ENCODE data around the gene CAMSAP1.

The CAMSAP1 gene

DNA sequence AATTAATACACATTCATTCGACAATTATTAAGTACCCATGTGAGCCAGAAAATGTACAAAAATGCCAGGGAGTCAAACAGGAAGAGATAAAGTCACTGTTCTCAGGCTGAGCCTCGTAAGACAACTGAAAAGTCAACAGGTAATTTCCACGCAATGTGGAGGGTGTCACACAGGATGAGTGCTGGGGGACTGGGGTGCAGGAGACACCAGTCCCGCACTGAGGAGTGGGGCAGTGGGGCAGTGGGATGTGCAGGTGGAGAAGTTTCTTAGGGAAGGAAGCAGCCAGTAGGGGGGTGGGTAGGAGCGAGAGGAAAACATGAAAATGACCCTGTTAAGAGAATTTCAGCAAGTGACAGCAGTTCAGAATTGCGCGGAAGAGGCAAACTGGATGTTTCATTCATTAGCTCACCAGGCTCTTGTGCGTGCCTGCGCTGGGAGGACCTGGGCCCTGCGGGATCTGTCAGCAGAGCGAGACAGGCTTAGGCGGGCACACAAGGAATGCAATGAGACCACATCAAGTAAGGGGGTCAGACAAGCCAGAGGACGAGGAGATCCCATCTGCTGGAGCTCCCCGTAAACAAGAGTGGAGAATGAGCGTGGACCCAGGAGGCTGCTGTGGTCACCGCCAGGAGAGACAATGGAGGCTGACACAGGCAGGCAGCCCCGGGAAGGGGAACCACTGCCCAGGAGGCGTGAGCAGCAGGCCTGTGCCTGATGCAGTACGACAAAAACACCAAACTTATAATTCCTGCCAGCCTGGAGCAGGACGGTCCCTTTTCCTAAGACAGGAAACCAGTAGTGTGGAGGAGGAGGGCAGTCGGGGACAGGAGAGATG lies 21.0 kb downstream of the CAMSAP1 start:
- H3K4me1 ChIP-seq = peaks cover 84 to 89% (median 86%) of the 10 kb centered on the region in 10 experiments
- H3K9me3 ChIP-seq (replicated peaks in 1 of 11) = no peaks in the 10 kb centered on the region
- peak overlapping the region; percentile 67 to 84 (median 76); a peak in 19 of 22 replicates for H3K9ac ChIP-seq
- peaks cover 13 to 17% (median 16%) of the 10 kb centered on the region in 11 experiments for H3K36me3 ChIP-seq
- peak overlapping the region; percentile 36 to 67 (median 54); a peak in 19 of 20 replicates for H3K4me3 ChIP-seq
- H3K4me2 ChIP-seq = peak overlapping the region; percentile 89 to 100 (median 97)
- H3K27me3 ChIP-seq = no peaks in the 10 kb centered on the region
- peak overlapping the region in 10 of 11 experiments; percentile 70 to 86 (median 80); a peak in 21 of 22 replicates for H3K27ac ChIP-seq
- H4K20me1 ChIP-seq = peaks cover 99 to 100% (median 100%) of the 10 kb centered on the region in 11 experiments
- TF ChIP-seq Cebpa-rat (IDR thresholded peaks at IDR 0.05) = no peak

DNA sequence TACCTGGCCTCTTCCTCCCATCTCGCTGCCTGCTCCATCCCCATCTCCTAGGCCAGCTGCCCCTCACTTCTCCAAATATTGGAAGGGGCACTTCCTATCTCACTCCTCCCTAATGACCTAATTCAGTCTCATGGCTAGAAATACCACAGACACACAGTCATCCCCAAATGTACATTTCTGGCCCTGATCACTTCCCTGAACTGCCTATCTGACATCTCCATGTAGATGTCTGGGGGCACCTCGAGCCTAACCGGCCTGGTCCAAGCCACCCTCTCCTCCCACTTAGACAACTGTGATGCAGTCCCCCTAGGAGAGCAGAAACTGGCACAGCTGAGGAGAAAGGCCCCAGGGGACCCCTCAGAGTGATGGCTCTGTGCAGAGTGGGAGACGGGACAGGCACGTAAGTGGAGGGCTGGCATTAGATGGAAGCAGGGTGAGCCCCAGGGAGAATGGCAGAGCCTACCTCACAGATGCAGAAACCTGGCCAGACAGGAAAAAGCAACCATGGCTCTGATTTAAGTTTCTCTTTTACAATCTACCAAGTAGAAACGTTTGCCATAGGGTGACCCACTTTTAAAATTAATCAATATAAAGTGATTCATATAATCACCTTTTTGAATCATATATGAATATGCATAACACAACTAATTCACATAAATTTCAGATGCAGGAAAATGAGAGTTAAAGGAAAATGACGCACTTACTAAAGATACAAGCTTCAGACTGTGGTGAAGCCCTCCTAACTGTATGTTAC lies 22.1 kb downstream of the CAMSAP1 start:
- Histone ChIP-seq H3K4me1 (peaks cover 73 to 78% (median 75%) of the 10 kb centered on the region in 10 experiments), H3K4me3 (no peak overlapping the region), H3K9me3 (replicated peaks in 1 of 11) (no peaks in the 10 kb centered on the region), H3K4me2 (peak overlapping the region; percentile 89 to 100 (median 97)), H3K9ac (peak overlapping the region in 8 of 11 experiments; percentile 15 to 84 (median 30); a peak in 10 of 22 replicates), H4K20me1 (peaks cover 99 to 100% (median 100%) of the 10 kb centered on the region in 11 experiments), H3K27ac (peak overlapping the region in 7 of 11 experiments; percentile 2 to 46 (median 24); a peak in 9 of 22 replicates), H3K36me3 (peaks cover 23 to 28% (median 26%) of the 10 kb centered on the region in 11 experiments), H3K27me3 (no peaks in the 10 kb centered on the region)
- TF ChIP-seq Cebpa-rat (IDR thresholded peaks at IDR 0.05) = no peak

DNA sequence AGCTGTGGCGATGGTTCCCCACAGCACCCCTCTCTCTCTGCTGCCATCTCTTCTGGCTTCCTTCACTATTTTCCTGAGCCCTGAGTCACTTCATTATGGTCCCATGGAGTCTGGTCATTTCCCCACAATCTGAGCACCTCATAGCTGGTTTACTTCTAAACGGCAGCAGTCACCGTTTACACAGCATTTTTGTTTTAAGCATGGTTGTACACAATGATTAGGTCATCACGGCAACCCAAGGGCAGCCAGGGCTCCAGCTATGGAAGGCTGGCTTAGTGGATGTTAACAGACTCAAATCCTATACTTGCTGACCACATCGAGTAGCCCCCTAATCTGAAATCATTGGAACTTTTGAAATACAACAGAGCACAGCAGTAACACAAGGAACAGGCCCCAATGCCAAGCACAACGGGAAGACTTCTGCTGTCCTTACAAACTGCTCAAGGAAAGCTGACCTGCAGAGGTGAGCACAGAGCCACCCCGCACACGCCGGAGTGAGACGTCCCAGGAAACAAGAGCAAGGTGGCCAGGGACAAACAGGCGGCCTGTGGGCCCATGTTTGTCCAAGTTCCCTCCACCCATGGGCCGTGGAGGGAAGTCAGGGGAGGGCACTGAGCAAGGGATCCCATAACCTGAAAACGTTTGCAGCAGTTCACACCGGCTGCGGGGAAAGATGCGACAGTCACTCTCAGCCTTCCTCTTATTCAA lies 22.9 kb downstream of the CAMSAP1 start:
- Histone ChIP-seq H3K9me3 (replicated peaks in 1 of 11) (no peaks in the 10 kb centered on the region), H3K4me3 (no peak overlapping the region), H3K27me3 (no peaks in the 10 kb centered on the region), H3K27ac (peak overlapping the region in 5 of 11 experiments; percentile 2 to 55 (median 24); a peak in 7 of 22 replicates), H4K20me1 (peaks cover 98 to 100% (median 100%) of the 10 kb centered on the region in 11 experiments), H3K4me1 (peaks cover 65 to 71% (median 67%) of the 10 kb centered on the region in 10 experiments), H3K4me2 (peak overlapping the region; percentile 89 to 100 (median 97)), H3K9ac (peak overlapping the region in 3 of 11 experiments; percentile 7 to 38 (median 16); a peak in 4 of 22 replicates), H3K36me3 (peaks cover 28 to 33% (median 31%) of the 10 kb centered on the region in 11 experiments)
- TF ChIP-seq Cebpa-rat (IDR thresholded peaks at IDR 0.05) = no peak

DNA sequence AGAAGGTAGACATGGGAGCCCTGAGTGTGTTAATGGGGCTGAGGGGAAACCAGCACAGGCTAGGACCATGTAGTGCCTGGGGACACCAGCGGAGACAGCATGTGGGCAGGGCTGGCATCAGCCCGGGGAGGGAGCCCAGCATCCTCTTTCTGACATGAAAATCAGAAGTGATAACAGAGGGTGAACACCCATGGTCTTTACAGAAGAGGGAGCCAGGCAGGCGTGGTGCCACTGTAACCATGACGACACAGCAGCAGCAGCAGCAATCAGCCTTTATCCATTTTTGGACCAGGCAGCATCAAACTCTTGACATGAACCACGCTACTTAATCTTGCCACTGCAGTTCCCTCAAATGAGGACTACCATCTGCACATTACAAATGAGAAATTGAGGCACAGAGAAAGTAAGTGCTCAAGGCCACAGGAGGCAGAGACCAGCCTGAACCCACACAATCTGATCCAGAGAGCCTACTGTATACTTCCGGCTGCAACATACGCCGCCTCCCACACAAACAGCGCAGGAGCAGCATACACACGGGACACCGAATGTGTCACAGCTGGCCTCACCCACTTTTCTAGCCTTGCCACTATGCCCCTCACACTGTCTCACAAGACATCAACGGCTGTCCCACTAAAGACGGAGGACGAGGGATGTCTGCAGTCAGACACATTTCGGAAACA lies 23.8 kb downstream of the CAMSAP1 start:
- peaks cover 56 to 69% (median 62%) of the 10 kb centered on the region in 10 experiments for H3K4me1 ChIP-seq
- H3K4me3 ChIP-seq = no peak overlapping the region
- peak overlapping the region; percentile 89 to 100 (median 97); a peak in 20 of 22 replicates for H3K4me2 ChIP-seq
- peaks cover 28 to 41% (median 32%) of the 10 kb centered on the region in 11 experiments for H3K36me3 ChIP-seq
- H3K27ac ChIP-seq = peak overlapping the region in 2 of 11 experiments; percentile 19 to 55; a peak in 2 of 22 replicates
- no peaks in the 10 kb centered on the region for H3K9me3 ChIP-seq (replicated peaks in 1 of 11)
- TF ChIP-seq Cebpa-rat (IDR thresholded peaks at IDR 0.05) = no peak
- no peak overlapping the region for H3K9ac ChIP-seq
- H4K20me1 ChIP-seq = peaks cover 98 to 100% (median 100%) of the 10 kb centered on the region in 11 experiments
- no peaks in the 10 kb centered on the region for H3K27me3 ChIP-seq

DNA sequence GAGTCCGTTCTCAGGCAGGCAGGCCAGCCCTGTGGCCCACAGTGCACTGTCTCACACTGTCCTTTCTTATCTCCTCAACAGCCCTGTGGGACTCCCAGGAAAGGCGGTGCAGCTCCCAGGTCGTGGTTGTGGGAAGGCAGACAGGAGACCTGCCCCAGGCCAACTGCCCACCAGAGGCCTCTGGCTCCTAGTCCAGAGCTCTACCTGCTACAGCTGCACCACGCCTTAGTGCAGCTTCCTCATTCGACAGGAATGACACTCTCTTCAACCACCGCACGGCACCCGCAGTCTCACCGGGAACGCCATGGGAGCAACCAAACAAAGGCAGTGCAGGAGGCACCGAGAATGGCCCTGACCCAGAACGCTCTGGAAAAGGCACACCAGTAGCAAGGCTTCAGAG lies 25.3 kb downstream of the CAMSAP1 start:
- no peak overlapping the region for H3K4me2 ChIP-seq
- H3K27ac ChIP-seq = no peak overlapping the region
- H3K9ac ChIP-seq = no peak overlapping the region
- H3K4me1 ChIP-seq = peaks cover 42 to 63% (median 56%) of the 10 kb centered on the region in 10 experiments
- TF ChIP-seq Cebpa-rat (IDR thresholded peaks at IDR 0.05) = no peak
- H3K27me3 ChIP-seq = no peaks in the 10 kb centered on the region
- H3K9me3 ChIP-seq (replicated peaks in 1 of 11) = no peaks in the 10 kb centered on the region
- peaks cover 97 to 100% (median 100%) of the 10 kb centered on the region in 11 experiments for H4K20me1 ChIP-seq
- peaks cover 28 to 53% (median 45%) of the 10 kb centered on the region in 11 experiments for H3K36me3 ChIP-seq
- H3K4me3 ChIP-seq = no peak overlapping the region

DNA sequence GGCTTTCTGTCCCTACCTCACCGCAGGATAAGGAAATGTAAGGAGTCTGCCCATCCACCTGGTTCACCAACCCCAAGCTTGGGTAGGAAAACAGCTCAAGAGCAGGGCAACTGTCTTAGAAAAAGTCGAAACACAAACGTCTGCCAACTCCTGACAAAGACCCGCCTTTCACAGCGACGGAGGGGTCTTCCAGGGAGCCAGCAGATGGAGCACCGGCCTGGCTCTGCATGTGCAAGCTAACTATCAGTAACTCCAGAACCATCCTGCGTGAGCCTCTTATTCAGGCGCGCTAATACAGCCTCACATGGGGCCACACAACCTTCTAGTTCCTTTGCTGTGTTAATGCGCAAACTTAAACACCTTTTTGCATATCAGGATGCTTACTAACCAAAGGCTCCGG lies 26.9 kb downstream of the CAMSAP1 start:
- Histone ChIP-seq H4K20me1 (peaks cover 96 to 100% (median 100%) of the 10 kb centered on the region in 11 experiments), H3K36me3 (peaks cover 28 to 63% (median 45%) of the 10 kb centered on the region in 11 experiments), H3K9ac (no peak overlapping the region), H3K4me2 (no peak overlapping the region), H3K4me1 (peaks cover 26 to 47% (median 40%) of the 10 kb centered on the region in 10 experiments), H3K27ac (no peak overlapping the region), H3K9me3 (replicated peaks in 1 of 11) (no peaks in the 10 kb centered on the region), H3K4me3 (no peak overlapping the region), H3K27me3 (no peaks in the 10 kb centered on the region)
- no peak for TF ChIP-seq Cebpa-rat (IDR thresholded peaks at IDR 0.05)

DNA sequence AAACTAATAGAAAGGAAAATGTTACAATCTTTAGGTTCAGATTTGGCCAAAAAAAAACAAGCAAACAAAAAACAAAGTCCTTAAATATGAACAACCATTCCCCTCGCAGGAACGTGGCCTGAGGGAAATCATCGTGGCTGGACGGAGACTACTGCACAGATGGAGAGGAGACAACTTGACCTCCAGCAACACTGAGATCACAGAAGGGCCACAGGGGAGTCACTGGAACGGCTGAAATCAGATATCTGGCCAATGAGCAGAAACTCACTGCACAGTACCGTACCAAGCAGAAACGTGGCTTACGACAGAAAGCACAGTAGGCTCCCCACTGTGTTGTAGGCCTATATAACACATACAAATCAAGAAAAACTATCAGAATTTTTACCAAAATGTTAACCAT lies 27.7 kb downstream of the CAMSAP1 start:
- no peaks in the 10 kb centered on the region for H3K27me3 ChIP-seq
- no peak for TF ChIP-seq Cebpa-rat (IDR thresholded peaks at IDR 0.05)
- peaks cover 91 to 100% (median 99%) of the 10 kb centered on the region in 11 experiments for H4K20me1 ChIP-seq
- no peak overlapping the region for H3K27ac ChIP-seq
- H3K4me3 ChIP-seq = no peak overlapping the region
- no peak overlapping the region for H3K9ac ChIP-seq
- H3K36me3 ChIP-seq = peaks cover 28 to 63% (median 45%) of the 10 kb centered on the region in 11 experiments
- no peaks in the 10 kb centered on the region for H3K9me3 ChIP-seq (replicated peaks in 1 of 11)
- no peak overlapping the region for H3K4me2 ChIP-seq
- H3K4me1 ChIP-seq = peaks cover 18 to 39% (median 32%) of the 10 kb centered on the region in 10 experiments

DNA sequence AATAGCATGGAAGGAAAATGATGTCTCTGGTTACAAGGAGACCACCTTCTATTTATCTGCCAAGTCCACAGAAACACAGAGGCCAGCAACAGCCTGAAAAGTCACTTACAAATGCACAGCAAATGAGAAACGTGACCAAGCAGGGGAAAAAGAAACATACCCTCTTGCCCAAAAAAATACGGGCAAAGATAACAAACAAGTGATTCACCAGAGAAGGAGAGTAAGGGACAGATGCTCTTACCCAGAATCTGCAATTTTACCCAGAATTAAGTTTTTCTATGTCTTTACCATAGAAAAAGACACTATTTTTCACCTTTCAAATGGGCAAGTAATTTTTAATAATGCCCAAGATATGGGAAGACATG lies 28.1 kb downstream of the CAMSAP1 start:
- Histone ChIP-seq H3K36me3 (peaks cover 28 to 63% (median 45%) of the 10 kb centered on the region in 11 experiments), H4K20me1 (peaks cover 88 to 100% (median 98%) of the 10 kb centered on the region in 11 experiments), H3K4me1 (peaks cover 14 to 35% (median 28%) of the 10 kb centered on the region in 10 experiments), H3K4me3 (no peak overlapping the region), H3K4me2 (no peak overlapping the region), H3K9me3 (replicated peaks in 1 of 11) (no peaks in the 10 kb centered on the region), H3K27ac (no peak overlapping the region), H3K9ac (no peak overlapping the region), H3K27me3 (no peaks in the 10 kb centered on the region)
- no peak for TF ChIP-seq Cebpa-rat (IDR thresholded peaks at IDR 0.05)
